IMR-90 (cell line): ENCODE data around the gene TMEM63B.

Experiments used
- CEBPB ChIP-seq: IDR thresholded peaks from 2 replicates; pipeline ENCODE4 v1.6.1; 2012; ENCODE audit warnings: low read depth, low read length, improper control_type of control experiment
- MAZ ChIP-seq: IDR thresholded peaks from 2 replicates; pipeline ENCODE4 v1.6.1; 2012; ENCODE audit warnings: low read depth, mild to moderate bottlenecking, low read length, improper control_type of control experiment, moderate library complexity, borderline replicate concordance
- POLR2A ChIP-seq: IDR thresholded peaks from 2 replicates; pipeline ENCODE4 v1.6.1; 2012; ENCODE audit warnings: mild to moderate bottlenecking, low read depth, low read length
- RCOR1 ChIP-seq: IDR thresholded peaks from 2 replicates; pipeline ENCODE4 v1.6.1; 2012; ENCODE audit warnings: mild to moderate bottlenecking, low read length, improper control_type of control experiment; ENCODE audit not compliant: insufficient replicate concordance
- RFX5 ChIP-seq: IDR thresholded peaks from 2 replicates; pipeline ENCODE4 v1.8.0; 2012; ENCODE audit warnings: low read depth, mild to moderate bottlenecking, low read length, moderate library complexity
- TF ChIP-seq, protein P1 (sequence below): conservative IDR thresholded peaks from 2 replicates; pipeline ENCODE4 v1.5.1; 2012; ENCODE audit warnings: mild to moderate bottlenecking, low read depth, low read length, improper control_type of control experiment

DNA sequence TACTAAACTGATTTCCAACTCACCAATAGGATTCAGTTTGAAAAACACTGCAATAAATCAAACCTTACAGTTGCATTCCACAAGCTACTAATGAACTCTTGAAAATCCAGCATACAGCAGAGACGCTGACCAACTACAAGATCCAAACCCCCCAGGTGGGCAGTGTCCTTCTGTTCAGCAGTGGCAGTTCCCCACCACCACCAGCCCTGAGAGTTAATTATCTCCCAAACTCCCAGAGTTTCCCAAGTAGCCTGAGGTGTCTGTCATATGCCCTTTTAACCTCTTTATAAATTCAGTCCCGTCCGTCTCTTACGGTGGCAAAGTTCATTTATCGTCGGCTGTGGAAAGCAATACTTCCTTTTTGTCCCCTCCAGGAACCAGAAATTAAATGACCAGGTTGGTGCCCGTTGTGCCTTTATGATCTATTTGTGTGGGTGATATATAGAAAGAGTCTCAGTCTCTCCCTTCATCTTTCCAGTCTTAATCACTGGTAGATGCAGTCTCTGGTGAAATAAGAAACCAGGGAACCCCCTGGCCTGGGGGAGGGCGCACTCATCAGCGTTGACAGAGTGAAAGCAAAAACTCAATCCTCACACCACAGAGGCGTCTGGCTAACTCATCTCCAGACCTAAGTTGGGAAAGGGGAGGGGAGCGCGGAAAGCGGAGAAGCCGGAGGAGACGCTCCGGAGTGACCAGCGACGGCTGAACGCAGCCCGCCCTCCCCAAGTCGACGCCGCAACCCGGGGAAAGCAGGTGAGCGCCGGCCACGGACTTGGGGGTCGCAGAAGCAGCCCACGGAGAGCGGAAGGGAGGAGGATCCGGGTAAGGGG lies 819 bp upstream of the TMEM63B start:
- TF ChIP-seq, protein P1, sequence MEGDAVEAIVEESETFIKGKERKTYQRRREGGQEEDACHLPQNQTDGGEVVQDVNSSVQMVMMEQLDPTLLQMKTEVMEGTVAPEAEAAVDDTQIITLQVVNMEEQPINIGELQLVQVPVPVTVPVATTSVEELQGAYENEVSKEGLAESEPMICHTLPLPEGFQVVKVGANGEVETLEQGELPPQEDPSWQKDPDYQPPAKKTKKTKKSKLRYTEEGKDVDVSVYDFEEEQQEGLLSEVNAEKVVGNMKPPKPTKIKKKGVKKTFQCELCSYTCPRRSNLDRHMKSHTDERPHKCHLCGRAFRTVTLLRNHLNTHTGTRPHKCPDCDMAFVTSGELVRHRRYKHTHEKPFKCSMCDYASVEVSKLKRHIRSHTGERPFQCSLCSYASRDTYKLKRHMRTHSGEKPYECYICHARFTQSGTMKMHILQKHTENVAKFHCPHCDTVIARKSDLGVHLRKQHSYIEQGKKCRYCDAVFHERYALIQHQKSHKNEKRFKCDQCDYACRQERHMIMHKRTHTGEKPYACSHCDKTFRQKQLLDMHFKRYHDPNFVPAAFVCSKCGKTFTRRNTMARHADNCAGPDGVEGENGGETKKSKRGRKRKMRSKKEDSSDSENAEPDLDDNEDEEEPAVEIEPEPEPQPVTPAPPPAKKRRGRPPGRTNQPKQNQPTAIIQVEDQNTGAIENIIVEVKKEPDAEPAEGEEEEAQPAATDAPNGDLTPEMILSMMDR: no peak
- TF ChIP-seq MAZ (no peak; the same call in 1 of the 2 replicates), RFX5 (no peak), RCOR1 (no peak), POLR2A (peak; percentile 73; the same call in 1 of the 2 replicates), CEBPB (no peak; the same call in 1 of the 2 replicates)
